Measurements from ENCODE around the gene CABP4. TPM values are rescaled to one million over a fixed set of nuclear protein-coding genes. Genes with fewer than 3 reads are reported as not detected.
"Not testable (repeated sequence)": the region's sequence is repeated elsewhere in the genome, so short reads cannot be mapped to it uniquely, and the experiment has no call there.

Gene CABP4
- polyA plus RNA-seq, 2 donors, result 0.14 to 0.39 TPM

DNA sequence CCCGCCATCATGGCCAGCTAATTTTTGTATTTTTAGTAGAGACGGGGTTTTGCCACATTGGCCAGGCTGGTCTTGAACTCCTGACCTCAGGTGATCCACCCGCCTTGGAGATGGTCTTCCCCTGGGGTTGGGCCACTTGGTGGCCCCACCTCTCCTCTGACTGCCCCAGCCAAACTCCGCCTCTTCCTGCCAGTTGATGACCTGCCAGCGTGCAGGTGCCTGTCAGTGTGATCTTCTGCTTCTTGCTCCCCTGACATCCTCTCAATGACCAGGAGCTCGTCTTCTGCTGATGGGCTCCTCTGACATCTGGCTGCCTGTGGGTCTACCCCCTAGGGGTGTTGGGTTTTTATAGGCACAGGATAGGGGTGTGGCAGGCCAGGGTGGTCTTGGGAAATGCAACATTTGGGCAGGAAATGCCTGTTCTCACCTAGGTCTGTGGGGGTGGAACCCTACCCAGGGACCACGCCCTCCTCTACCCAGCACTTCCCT, 30.8 kb downstream of the CABP4 start:
- not testable (repeated sequence) for H3K9me3 ChIP-seq (ENCODE audit: control insufficient read depth in 2 of 2, insufficient read depth in 1 of 2, low read depth in 1 of 2, low read length in 1 of 2); H3K27ac ChIP-seq (ENCODE audit: low read depth in 2 of 2, low read length in 1 of 2); H3K27me3 ChIP-seq (ENCODE audit: control insufficient read depth in 1 of 2, insufficient read depth in 2 of 2, low read length in 2 of 2); H3K4me3 ChIP-seq (ENCODE audit: low read depth in 1 of 2, low read length in 2 of 2)
- Histone ChIP-seq H3K4me1 (ENCODE audit: control insufficient read depth in 2 of 2, insufficient read depth in 2 of 2, low read length in 1 of 2) (peaks cover 4 to 19% of the 10 kb centered on the region in 2 donors), H3K36me3 (ENCODE audit: control insufficient read depth in 2 of 2, insufficient read depth in 2 of 2, low read length in 1 of 2) (peaks cover 0 to 19% of the 10 kb centered on the region in 2 donors)
- 65 to 75% methylated on average over 7 of the region's 7 CpGs for WGBS, 2 donors

DNA sequence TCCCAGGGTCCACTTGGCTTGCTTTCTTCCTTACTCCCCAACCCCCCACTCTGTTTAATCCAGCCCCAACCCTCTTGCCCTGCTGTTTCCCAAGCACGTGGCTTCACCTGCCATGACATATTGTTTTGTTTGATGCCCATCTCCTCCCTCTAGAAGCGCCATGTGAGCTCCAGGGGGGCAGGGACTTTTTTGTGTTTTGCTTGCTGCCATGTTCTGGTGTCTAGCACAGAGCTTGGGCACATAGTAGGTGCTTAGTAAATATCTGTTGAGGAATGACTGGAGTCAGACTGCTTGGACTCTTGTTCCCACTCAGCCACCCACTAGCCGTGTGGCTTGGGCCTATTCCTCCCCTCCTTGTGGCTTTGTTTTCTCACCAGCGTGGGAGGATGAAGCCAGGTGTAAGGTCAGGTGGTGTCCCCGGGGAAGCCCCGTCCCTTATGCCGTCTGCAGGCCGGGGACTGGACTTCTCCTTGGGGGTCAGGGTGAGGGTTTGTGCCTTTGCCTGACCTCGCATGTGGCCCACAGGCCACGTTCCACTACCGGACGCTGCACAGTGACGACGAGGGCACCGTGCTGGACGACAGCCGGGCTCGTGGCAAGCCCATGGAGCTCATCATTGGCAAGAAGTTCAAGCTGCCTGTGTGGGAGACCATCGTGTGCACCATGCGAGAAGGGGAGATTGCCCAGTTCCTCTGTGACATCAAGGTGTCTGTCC, 31.5 kb downstream of the CABP4 start:
- H3K27me3 ChIP-seq (ENCODE audit: control insufficient read depth in 1 of 2, insufficient read depth in 2 of 2, low read length in 2 of 2), result no peaks in the 10 kb centered on the region
- no peak overlapping the region for H3K4me3 ChIP-seq (ENCODE audit: low read depth in 1 of 2, low read length in 2 of 2)
- H3K36me3 ChIP-seq (ENCODE audit: control insufficient read depth in 2 of 2, insufficient read depth in 2 of 2, low read length in 1 of 2), result peaks cover 0 to 27% of the 10 kb centered on the region in 2 donors
- H3K4me1 ChIP-seq (ENCODE audit: control insufficient read depth in 2 of 2, insufficient read depth in 2 of 2, low read length in 1 of 2), result peaks cover 4 to 19% of the 10 kb centered on the region in 2 donors
- H3K27ac ChIP-seq (ENCODE audit: low read depth in 2 of 2, low read length in 1 of 2), result no peak overlapping the region
- 83% methylated on average over 18 to 20 of the region's 20 CpGs for WGBS, 2 donors
- no peaks in the 10 kb centered on the region for H3K9me3 ChIP-seq (ENCODE audit: control insufficient read depth in 2 of 2, insufficient read depth in 1 of 2, low read depth in 1 of 2, low read length in 1 of 2)

DNA sequence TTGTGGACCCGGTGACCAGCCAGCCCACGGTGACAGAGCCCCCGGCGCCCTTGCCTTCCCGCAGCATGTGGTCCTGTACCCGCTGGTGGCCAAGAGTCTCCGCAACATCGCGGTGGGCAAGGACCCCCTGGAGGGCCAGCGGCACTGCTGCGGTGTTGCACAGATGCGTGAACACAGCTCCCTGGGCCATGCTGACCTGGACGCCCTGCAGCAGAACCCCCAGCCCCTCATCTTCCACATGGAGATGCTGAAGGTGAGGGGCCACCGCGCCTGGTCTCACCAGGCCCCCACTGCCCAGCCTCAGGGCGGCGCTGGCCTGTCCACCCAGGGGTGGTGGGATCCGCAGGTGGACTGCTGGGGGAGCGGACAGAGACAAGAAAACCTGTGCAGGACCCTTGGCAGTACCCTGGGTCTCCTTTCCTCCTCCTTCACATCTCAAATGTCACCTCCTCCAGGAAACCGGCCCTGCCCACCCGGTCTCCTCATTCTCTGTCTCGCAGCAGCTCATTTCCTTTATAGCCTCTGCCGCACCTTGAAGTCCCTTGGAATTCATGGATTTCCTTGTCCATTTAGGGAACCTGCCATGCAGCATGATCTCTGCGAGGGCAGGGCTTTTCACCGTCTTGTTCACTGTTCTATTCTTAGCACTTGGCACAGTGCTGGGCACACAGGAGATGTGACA, 34.2 kb downstream of the CABP4 start:
- 85 to 86% methylated on average over 25 of the region's 25 CpGs for WGBS, 2 donors
- H3K36me3 ChIP-seq (ENCODE audit: control insufficient read depth in 2 of 2, insufficient read depth in 2 of 2, low read length in 1 of 2), result peaks cover 0 to 48% of the 10 kb centered on the region in 2 donors

DNA sequence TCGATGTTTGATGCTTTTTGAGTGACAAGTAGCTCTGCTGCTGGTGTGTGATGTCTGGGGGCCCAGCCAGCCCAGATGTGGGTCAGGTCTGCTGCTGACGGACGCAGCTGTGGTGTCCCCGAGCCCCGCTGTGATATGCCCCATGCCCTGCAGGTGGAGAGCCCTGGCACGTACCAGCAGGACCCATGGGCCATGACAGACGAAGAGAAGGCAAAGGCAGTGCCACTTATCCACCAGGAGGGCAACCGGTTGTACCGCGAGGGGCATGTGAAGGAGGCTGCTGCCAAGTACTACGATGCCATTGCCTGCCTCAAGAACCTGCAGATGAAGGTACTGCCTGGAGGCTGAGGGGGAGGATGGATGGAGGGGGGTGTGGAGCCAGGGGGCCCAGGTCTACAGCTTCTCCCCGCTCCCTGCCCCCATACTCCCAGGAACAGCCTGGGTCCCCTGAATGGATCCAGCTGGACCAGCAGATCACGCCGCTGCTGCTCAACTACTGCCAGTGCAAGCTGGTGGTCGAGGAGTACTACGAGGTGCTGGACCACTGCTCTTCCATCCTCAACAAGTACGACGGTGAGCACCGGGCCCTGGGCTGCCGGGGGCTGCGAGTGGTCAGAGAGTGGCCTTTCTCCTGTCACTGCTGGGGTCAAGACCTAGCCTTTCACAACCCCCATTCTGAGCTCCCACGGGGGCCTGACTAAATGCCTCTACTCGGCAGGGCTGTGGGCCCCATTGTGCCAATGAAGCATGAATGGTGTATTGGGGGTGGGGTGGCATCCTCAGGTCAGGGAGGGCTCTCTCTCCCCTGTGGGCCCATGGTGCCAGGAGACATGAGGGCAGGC, 35.0 kb downstream of the CABP4 start:
- H3K4me3 ChIP-seq (ENCODE audit: low read depth in 1 of 2, low read length in 2 of 2), result no peak overlapping the region
- H3K9me3 ChIP-seq (ENCODE audit: control insufficient read depth in 2 of 2, insufficient read depth in 1 of 2, low read depth in 1 of 2, low read length in 1 of 2), result no peaks in the 10 kb centered on the region
- H3K36me3 ChIP-seq (ENCODE audit: control insufficient read depth in 2 of 2, insufficient read depth in 2 of 2, low read length in 1 of 2), result peaks cover 0 to 52% of the 10 kb centered on the region in 2 donors
- H3K4me1 ChIP-seq (ENCODE audit: control insufficient read depth in 2 of 2, insufficient read depth in 2 of 2, low read length in 1 of 2), result peaks cover 0 to 4% of the 10 kb centered on the region in 2 donors
- H3K27me3 ChIP-seq (ENCODE audit: control insufficient read depth in 1 of 2, insufficient read depth in 2 of 2, low read length in 2 of 2), result no peaks in the 10 kb centered on the region
- WGBS, 2 donors, result 78 to 84% methylated on average over 21 to 23 of the region's 23 CpGs
- H3K27ac ChIP-seq (ENCODE audit: low read depth in 2 of 2, low read length in 1 of 2), result no peak overlapping the region

More for the DNA sequence above, 34.2 kb downstream of the CABP4 start:
- Histone ChIP-seq H3K27ac (ENCODE audit: low read depth in 2 of 2, low read length in 1 of 2) (no peak overlapping the region), H3K4me3 (ENCODE audit: low read depth in 1 of 2, low read length in 2 of 2) (no peak overlapping the region), H3K4me1 (ENCODE audit: control insufficient read depth in 2 of 2, insufficient read depth in 2 of 2, low read length in 1 of 2) (peaks cover 0 to 10% of the 10 kb centered on the region in 2 donors), H3K27me3 (ENCODE audit: control insufficient read depth in 1 of 2, insufficient read depth in 2 of 2, low read length in 2 of 2) (no peaks in the 10 kb centered on the region), H3K9me3 (ENCODE audit: control insufficient read depth in 2 of 2, insufficient read depth in 1 of 2, low read depth in 1 of 2, low read length in 1 of 2) (no peaks in the 10 kb centered on the region)

DNA sequence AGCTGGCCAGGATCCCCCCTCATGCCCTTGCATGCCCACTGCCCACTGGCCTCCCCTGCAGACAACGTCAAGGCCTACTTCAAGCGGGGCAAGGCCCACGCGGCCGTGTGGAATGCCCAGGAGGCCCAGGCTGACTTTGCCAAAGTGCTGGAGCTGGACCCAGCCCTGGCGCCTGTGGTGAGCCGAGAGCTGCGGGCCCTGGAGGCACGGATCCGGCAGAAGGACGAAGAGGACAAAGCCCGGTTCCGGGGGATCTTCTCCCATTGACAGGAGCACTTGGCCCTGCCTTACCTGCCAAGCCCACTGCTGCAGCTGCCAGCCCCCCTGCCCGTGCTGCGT, 35.5 kb downstream of the CABP4 start:
- 55 to 71% methylated on average over 15 of the region's 15 CpGs for WGBS, 2 donors
- peaks cover 0 to 4% of the 10 kb centered on the region in 2 donors for H3K4me1 ChIP-seq (ENCODE audit: control insufficient read depth in 2 of 2, insufficient read depth in 2 of 2, low read length in 1 of 2)

DNA sequence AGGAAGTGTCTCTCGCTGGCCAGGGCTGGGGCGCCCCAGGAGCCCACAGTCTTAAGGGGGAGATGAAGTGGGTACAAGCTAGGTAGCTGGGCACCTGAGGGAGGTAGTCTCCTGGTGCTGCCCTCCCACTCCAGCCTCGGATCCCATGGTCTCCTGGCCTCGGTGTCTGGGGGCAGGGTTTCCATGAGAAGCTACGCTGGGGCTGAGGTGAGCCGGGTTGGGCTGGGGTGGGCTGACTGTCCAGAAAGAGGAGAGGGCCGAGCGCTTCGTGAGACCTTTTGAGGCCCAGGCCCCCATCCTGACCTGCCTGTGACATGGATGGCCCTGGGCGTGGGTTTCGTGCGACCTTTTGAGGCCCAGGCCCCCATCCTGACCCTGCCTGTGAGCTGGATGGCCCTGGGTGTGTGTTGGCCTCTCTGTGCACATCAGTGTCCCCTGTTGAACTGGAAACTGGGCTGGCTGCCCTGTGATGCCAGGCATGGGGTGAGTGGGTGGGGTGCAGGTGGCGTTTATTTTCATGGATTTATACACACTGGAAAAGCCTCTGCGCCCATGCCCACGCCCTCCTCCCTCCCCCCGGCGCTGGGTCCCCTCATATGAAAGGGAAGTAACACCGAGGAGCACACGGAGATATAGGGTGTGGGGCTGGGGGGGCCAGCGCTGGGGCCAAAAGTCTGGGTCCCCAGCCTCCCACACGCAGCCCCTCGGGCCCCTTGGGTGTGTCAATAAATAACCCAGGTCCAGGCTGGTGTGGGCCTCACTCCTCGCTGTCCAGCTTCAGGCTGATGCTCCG, 36.3 kb downstream of the CABP4 start:
- H3K27ac ChIP-seq (ENCODE audit: low read depth in 2 of 2, low read length in 1 of 2), result no peak overlapping the region
- no peaks in the 10 kb centered on the region for H3K9me3 ChIP-seq (ENCODE audit: control insufficient read depth in 2 of 2, insufficient read depth in 1 of 2, low read depth in 1 of 2, low read length in 1 of 2)
- 80 to 84% methylated on average over 24 of the region's 24 CpGs for WGBS, 2 donors
- H3K4me3 ChIP-seq (ENCODE audit: low read depth in 1 of 2, low read length in 2 of 2), result no peak overlapping the region
- no peaks in the 10 kb centered on the region for H3K27me3 ChIP-seq (ENCODE audit: control insufficient read depth in 1 of 2, insufficient read depth in 2 of 2, low read length in 2 of 2)
- H3K4me1 ChIP-seq (ENCODE audit: control insufficient read depth in 2 of 2, insufficient read depth in 2 of 2, low read length in 1 of 2), result no peaks in the 10 kb centered on the region
- H3K36me3 ChIP-seq (ENCODE audit: control insufficient read depth in 2 of 2, insufficient read depth in 2 of 2, low read length in 1 of 2), result peaks cover 0 to 63% of the 10 kb centered on the region in 2 donors

More for the DNA sequence above, 35.5 kb downstream of the CABP4 start:
- H3K27me3 ChIP-seq (ENCODE audit: control insufficient read depth in 1 of 2, insufficient read depth in 2 of 2, low read length in 2 of 2), result no peaks in the 10 kb centered on the region
- no peak overlapping the region for H3K27ac ChIP-seq (ENCODE audit: low read depth in 2 of 2, low read length in 1 of 2)
- peaks cover 0 to 57% of the 10 kb centered on the region in 2 donors for H3K36me3 ChIP-seq (ENCODE audit: control insufficient read depth in 2 of 2, insufficient read depth in 2 of 2, low read length in 1 of 2)
- H3K4me3 ChIP-seq (ENCODE audit: low read depth in 1 of 2, low read length in 2 of 2), result no peak overlapping the region
- H3K9me3 ChIP-seq (ENCODE audit: control insufficient read depth in 2 of 2, insufficient read depth in 1 of 2, low read depth in 1 of 2, low read length in 1 of 2), result no peaks in the 10 kb centered on the region

DNA sequence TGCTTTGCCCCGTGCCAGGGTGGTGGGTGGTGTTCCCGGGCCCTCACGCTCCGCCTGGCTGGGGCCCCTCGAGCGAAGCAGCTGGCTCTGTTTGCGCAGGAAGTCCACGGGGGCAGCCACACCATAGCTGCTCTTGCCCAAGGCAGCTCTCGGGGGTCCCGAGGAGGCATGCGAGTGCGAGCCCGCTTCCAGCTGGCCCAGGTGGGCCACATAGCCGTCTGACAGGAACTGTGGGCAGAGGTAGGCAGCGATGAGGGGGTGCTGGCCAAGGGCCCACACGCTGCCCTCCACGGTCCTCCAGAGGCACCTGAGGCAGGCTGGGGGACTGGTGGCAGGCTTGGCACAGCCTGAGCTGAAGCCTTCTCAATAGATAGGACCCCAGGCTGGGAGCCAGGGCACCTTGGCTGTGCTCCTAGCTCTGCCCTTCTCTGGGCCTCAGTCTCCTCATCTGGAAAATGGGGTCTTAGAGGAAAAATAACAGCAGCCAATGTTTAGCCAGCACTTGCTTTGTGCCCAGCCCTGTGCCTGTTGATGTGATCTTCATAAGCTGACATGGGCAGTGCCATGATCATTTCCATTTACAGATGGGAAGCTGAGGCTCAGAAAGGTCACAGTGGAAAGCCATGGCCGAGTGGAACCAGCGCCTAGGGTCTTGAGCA, 37.0 kb downstream of the CABP4 start:
- Histone ChIP-seq H3K27me3 (ENCODE audit: control insufficient read depth in 1 of 2, insufficient read depth in 2 of 2, low read length in 2 of 2) (no peaks in the 10 kb centered on the region), H3K4me3 (ENCODE audit: low read depth in 1 of 2, low read length in 2 of 2) (no peak overlapping the region), H3K4me1 (ENCODE audit: control insufficient read depth in 2 of 2, insufficient read depth in 2 of 2, low read length in 1 of 2) (no peaks in the 10 kb centered on the region), H3K9me3 (ENCODE audit: control insufficient read depth in 2 of 2, insufficient read depth in 1 of 2, low read depth in 1 of 2, low read length in 1 of 2) (no peaks in the 10 kb centered on the region), H3K36me3 (ENCODE audit: control insufficient read depth in 2 of 2, insufficient read depth in 2 of 2, low read length in 1 of 2) (peaks cover 4 to 66% of the 10 kb centered on the region in 2 donors), H3K27ac (ENCODE audit: low read depth in 2 of 2, low read length in 1 of 2) (no peak overlapping the region)
- 86 to 87% methylated on average over 18 to 19 of the region's 19 CpGs for WGBS, 2 donors

DNA sequence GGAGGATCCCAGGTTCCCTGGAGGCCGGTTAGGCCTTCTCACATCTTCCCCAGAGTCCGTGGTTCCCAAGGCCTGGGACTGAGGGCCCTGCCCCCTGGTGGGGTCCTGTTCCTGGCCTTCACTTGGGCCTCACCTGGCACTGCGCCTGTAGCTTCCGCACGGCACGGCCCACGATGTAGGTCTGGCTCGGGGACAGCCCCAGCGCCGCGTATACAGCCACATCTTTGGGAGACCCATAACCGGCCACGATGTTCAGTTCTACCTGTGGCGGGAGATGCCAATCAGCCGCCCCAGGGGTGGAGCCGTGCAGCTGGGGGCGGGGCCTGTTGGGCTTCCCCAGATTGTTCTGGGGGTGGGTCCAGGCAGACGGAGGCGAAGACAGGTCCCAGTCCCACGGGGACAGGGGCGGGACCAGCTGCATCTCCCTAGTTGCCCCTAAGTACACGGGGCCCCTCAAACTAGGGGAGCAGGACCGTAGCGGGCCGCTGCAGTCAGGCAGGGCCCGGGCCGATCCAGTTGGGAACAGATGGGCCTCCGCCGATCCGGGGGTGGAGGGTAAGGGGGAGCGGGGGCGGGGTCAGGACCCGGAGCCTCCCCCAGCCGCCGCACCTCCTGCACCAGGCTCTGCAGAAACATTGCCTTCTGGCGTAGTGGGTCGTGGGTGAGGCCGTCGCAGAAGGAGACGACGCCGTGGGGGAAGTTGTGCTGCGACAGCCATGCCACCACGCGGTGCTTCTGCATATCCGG, 37.8 kb downstream of the CABP4 start:
- no peaks in the 10 kb centered on the region for H3K4me1 ChIP-seq (ENCODE audit: control insufficient read depth in 2 of 2, insufficient read depth in 2 of 2, low read length in 1 of 2)
- no peak overlapping the region for H3K4me3 ChIP-seq (ENCODE audit: low read depth in 1 of 2, low read length in 2 of 2)
- no peaks in the 10 kb centered on the region for H3K9me3 ChIP-seq (ENCODE audit: control insufficient read depth in 2 of 2, insufficient read depth in 1 of 2, low read depth in 1 of 2, low read length in 1 of 2)
- WGBS, 2 donors, result 84 to 85% methylated on average over 45 to 46 of the region's 46 CpGs
- H3K27ac ChIP-seq (ENCODE audit: low read depth in 2 of 2, low read length in 1 of 2), result no peak overlapping the region
- H3K36me3 ChIP-seq (ENCODE audit: control insufficient read depth in 2 of 2, insufficient read depth in 2 of 2, low read length in 1 of 2), result peaks cover 7 to 72% of the 10 kb centered on the region in 2 donors
- no peaks in the 10 kb centered on the region for H3K27me3 ChIP-seq (ENCODE audit: control insufficient read depth in 1 of 2, insufficient read depth in 2 of 2, low read length in 2 of 2)

All from esophagus (tissue), 2 donors.